ENCODE data around the gene PPP2R5D.

The PPP2R5D gene

DNA sequence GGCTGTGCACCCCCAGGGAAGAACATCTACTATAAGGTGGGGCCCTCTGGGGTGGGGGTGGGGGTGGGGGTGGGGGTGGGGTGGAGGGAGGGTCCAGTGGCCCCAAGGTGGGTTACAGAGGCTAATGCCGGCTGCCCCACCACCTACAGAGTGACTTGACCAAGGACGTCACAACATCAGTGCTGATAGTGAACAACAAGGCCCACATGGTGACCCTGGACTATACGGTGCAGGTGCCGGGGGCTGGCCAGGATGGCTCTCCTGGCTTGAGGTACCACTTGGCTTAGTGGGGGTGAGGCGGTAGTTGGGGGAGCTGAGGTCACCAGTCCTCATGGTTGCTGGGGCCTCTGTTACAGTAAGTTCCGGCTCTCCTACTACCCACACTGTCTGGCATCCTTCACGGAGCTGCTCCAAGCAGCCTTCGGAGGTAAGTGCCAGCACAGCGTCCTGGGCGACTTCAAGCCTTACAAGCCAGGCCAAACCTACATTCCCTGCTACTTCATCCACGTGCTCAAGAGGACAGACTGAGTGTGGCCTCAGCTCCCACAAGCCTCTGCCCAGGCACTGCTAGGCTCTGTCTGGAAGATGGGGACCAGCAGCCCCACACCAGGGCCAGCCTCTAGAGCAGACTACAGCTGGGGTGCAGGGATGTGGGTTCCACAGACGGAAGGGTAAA, 21.1 kb upstream of the PPP2R5D start:
- no peak for DNase-seq

DNA sequence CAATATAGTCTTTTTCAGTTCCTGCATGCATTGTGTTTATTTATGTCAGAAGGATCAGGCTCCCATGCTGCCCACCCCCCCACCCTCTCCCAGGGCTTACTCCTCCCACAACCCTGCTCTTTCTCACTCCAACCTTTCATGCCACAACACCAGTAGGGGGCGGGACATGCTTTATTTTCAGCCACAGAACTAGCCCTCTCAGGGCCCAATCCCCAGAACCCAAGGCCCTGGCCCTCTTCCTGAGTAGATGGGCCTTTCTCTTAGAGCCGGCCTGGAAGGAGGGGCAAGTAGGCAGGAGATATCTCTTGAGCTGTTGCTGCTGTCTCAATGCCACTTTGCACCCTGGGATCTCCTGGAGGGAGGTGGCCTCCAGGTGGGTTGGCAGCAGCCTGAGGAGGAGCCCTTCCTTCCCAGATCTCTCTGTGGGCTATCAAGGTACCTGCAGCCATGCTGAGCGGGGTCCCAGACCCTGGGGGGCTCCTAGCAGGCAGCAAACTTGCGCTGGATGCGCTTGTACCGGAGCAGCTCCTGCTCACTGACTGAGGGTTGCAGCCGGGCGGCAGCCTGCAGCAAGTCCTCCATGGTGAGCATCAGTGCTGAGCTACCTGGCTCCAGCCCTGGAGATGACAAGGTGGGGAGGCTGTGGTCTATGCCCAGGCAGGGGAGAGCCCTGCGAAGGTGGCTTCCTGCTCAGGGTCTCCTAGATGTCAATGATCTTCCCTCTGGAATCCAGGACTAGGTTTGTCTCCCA, 20.3 kb upstream of the PPP2R5D start:
- DNase-seq, result no peak

GRCh38 chr6:42966571-42966970, 17.8 kb upstream of the PPP2R5D start:
- no peak for DNase-seq

- no peak for DNase-seq
Observed at GRCh38 chr6:42967228-42967627, 17.1 kb upstream of the PPP2R5D start.

DNA sequence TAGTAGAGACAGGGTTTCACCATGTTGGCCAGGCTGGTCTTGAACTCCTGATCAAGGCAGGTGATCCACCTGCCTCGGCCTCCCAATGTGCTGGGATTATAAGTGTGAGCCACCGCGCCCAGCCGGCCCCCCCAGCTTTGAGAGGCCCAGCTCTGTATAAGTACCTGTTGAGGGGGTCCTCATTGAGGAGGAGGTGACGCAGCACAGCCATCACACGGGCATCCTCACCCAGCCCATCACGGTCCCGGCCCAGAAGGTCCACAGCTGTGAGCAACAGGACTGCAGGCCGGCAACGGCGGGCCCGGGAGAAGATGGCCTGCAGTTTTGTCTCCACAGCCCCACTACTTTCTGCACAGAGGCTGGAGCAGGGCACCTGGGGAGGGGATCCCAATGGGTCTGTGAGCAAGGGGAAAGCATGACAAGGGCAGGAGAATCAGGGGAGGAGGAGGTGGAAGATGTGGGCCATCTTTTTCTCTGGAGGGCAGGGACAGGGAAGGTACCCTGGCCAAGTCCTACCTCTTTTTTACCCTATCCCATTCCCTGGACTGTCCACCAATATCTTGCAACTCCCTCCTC, 16.2 kb upstream of the PPP2R5D start:
- DNase-seq, result no peak

GRCh38 chr6:42968783-42969182, 15.6 kb upstream of the PPP2R5D start:
- DNase-seq, result no peak

- DNase-seq, result no peak
Observed at GRCh38 chr6:42969431-42969830, 14.9 kb upstream of the PPP2R5D start.

- DNase-seq, result no peak
Observed at GRCh38 chr6:42969934-42970333, 14.4 kb upstream of the PPP2R5D start.

DNA sequence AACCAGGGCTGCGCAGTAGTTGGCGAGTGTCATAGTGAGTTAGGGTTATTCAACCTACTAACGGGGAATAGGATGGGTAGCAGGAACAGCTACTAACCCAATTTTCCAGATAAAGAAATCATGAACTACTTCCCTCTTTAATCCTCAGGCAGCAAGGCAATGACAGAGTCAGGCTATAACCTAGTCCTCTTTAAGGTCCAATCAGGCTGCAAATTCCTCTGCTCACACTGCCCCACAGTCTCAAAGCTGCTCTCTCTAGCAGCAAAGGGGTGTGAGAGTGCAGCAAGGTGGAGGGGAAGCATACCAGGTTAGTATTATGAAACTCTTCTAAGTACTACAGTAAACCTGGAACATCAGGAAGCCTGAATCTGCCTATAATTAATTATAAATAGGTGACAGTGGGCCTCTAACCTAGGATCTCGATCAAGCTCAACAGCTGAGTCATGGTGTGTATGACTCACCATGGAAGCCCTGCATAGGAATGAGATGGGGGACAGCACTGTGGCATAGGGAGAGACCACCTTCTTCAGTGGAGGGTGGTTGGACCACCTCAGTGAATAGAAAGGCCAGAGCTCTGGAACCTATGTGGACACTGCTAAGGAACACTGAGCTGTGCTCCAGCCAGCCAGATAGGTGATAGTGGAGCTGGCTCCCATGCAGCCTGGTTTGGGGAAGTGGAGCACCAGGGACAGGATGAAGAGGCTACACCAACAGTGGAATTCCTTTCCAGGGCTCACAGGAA, 13.3 kb upstream of the PPP2R5D start:
- DNase-seq, result no peak

DNA sequence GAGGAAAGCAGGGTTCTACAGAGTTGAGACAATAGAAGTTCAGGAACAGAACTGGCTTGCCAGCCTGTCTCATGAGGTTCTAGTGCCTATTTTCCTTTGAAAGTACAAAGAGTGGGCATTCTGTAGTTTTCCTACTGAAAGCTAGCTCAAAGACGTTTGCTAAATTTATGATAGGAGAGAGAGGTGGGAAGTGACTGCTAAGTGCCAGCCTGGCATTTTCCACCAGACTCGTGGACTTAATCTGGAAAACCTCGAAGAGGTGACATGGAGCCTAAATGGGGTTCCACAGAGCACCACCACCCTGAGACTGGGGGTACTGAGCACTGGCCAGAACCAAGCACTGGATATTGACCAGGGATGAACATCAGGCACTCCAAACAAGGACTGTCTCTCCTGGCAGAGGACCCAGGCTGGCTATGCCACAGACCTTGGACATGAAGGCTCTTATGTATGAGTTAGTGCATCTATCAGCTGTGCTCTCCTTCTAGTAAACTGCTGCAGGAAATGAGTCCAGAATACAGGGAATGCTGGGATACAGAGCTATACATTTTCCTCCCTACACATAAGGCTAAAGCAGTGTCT, 12.5 kb upstream of the PPP2R5D start:
- DNase-seq, result no peak

GRCh38 chr6:42973926-42974325, 10.4 kb upstream of the PPP2R5D start:
- no peak for DNase-seq

DNA sequence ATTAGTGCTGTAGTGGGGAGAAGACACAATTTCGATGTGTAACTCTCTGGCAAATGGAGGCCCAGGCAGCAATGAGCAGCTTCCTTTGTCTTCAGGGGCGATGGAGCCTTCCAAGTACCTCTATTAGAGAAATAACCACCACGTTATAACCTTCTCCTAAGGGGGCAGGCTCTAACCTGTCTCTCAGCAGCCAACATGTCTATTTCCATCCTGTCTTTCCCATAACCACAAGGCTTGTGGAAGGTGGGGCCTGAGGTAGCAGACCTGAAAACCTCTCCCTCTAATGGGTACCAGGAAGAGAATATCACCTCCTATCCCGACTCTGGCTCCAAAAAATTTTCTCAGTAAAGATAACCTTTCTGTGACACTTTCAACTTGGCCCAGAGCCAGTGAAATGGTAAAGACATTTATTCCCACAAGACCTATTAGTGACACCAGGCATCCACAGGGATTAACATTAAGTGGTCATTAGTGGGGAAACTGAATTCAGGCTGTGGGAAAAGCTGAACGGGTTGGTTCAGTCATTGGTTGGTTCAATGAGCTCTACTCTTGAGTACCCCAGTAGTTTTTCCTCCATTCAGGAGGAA, 9.4 kb upstream of the PPP2R5D start:
- DNase-seq, result no peak

DNA sequence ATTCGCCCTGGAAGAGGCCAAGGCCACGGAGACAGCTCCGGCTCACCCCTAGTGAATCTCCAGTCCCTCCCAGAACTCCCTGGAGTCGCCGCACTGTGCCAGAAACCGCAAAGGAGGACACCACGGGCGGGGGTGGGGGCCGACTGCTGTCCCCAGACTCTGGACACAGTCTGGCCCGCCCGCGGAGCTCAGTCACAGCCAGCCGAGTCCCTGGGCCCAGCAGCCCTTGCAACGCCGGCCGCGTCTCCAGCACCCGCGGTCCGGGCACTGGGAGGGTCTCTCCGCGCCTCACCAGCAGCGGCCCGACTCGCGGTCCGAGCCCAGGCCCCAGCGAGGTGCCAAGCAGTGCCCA, 5.9 kb upstream of the PPP2R5D start:
- peak in 4 of 56 donors; percentile 17 to 42 (median 38) for DNase-seq

DNA sequence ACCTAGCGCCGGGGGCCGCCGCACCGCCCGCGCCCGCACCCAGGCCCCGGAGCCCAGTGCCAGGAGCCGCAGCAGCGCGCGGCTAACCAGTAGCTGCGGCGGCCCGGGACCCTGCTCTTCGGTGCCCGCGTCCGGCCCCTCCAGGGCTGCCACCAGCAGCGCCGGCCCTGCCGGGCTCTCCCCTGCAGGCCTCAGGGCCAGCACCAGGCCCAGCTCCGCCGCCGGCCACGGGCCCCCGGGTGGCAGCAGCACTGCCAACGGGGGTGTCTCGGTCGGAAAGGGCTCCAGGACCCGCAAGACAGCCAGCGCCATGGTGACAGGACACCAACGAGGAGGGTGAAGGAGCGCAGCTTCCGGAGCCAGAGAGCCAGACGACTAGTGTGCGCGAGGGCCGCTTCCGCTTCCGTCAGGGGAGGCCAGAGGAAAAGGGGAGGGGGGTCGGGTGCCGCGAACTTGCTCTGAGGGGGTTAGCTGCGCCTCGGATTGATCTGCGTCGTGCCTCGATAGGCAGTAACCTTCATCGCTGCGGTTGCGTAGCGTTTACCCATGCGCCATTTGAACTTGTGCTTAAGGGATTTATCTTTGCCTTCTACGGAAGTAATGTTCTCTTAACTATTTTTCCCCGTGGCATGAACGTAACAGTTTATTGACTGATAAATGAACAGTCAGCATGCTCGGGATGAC, 5.4 kb upstream of the PPP2R5D start, which contains the start of gene PEX6:
PEX6 (minus strand) TSS at position 343 of the 684 bp plus-strand sequence; CDS start at position 312, 31 bp downstream.
- peak; percentile 35 to 89 (median 77) for DNase-seq

- peak in 4 of 56 donors; percentile 37 to 53 (median 44) for DNase-seq
Observed at GRCh38 chr6:42979523-42980177, 4.7 kb upstream of the PPP2R5D start.

- no peak for DNase-seq
Observed at GRCh38 chr6:42981836-42982235, 2.5 kb upstream of the PPP2R5D start.

DNA sequence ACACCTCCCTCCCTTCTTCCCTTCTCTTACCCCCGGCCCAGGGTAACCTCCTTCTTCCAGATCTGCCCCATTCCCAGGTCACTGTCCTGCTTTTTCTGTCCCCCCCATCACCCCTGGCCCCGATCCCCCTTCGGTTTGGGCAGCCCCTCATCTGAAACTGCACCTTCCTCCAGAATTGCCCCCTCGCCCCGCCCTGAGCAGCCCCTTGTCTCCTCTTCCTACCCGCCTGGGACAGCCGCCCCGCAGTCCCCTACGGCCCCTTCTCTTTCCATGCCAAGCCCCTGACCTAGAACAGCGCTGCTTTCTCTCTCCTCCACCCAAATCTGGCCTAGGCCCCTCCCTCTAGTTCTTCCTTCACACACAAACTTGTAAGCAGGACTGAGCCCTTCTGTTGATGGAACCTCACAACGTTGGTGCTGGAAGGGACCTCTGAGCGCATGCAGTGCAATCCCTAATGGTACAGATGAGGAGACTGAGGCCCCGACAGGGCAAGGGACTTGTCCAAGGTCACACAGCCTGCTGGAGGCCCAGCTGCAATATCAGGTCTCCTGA, 630 bp downstream of the PPP2R5D start:
- DNase-seq, result no peak

DNA sequence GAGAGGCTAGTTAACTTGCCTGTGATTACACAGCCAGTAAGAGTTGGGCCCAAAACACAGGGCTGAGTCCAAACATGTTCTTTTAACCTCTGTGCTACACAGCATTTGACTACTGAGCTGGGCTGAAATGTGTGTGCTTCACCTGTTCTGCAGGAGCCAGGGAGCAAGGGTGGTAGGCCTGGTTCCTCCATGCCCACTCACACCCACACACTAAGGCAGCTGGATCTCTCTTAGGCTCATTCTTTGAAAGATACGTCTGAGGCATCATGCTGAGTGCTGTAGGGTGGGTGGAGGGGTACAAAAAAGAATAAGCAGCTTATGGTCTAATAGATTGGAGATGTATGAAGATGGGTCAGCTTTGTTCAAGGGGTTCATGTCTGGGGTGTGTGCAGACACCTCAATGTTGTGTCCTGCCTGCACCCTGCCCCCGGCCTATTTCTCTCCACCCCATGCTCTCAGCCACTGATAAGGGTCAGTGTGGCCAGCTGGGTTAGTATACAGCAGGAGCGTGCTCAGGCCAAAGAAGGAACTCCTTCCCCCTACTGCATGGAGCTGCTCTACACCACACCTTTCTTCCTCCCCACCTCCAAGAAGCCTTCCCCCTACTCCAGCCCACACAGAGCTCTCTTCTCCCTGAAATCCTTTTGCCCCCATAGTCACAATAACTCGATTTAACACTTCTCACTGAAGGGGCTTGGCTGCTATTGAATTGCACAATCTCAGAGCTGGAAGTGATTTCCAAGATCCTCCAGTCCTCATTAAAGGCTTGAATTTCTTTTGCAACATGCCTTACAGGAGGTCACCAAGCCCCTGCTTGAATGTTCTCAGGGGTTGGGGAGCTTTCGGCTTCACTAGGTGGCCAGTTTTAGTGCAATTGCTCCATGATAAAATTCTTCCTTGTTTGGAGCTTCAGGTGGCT, 3.4 kb downstream of the PPP2R5D start:
- no peak for DNase-seq

Measured in amygdala (tissue), 56 donors.